Stimulated activated CD4-positive, alpha-beta T cell treated with anti-CD3 and anti-CD28 coated beads, Interleukin-4, amount 100 ng/mL, for 48 hours (primary cell): ENCODE data around the gene PARVG.

Experiments
- DNase-seq, 2 donors: peaks; one replicate each; pipeline ENCODE4 v3.0.0-alpha.2; 2020; ENCODE audit warnings: low read depth in 2 of 2

PARVG gene

DNA sequence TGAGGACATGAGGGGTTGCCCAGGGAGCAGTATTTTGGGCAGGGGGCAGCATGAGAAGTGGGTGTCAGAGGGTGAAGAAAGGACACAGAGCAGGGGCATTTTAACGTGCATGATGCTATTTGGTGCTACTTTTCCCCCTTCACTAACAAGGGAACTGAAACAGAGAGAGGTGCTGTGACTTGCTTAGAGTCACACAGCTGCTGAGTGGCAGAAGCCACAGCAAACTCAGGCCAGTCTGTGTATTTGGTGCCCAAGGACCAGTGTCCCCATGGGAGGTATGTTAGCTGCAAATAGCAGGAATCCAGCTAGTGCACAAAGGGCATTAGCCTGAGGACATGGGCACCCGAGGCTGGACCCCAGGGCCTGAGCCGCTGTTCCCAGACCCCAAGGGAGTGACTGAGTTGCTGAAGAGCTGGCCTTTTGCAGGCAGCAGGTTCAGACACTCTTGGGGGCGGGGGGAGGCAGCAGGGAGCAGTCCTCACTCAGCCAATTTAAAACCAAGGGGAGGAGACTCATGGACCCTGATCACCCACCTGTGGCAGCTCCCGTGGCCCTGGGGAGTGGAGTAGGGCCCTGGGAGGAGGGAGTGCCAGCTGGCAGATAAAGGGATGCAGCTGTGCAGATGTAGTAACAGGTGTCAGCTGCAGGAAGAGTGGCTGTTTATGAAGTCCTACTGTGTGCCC, 14.6 kb downstream of the PARVG start:
- DNase-seq = no peak

DNA sequence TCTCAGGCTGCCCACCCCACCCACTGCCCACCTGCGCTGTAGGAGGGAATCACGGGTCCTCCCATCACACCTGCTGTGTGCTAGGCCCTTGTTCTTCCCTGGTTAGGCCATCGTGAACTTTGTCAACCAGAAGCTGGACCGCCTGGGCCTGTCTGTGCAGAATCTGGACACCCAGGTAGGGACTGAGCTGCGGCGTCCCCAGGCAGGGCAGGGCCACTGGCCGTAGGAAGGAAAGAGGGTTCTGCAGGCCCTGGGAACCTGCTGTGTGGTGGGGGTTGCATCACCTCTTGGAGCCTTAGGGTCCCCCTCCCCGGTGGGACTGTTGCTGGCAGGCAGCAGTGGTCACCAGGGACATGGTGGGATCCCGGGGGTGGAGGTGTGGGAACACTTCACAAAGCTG, 15.5 kb downstream of the PARVG start:
- DNase-seq = no peak

DNA sequence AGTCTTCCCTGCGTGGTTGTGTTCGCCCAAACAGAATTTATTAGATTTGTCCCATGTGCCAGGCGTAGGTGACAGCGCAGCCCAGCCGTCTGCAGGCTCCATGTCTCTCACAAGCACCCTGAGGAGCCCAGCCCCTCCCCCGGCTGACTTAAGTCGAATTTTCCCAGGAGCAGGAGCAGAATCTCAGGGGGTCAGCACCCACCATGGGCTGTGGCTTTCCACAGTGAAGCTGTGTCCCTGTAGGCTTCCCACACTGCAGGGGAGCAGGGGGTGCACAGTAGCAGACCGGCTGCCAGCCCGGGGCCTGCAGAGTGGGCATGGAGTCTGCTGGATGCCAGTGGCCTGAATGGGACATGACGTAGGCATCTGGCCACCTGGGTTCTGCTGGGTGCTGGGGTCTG, 16.0 kb downstream of the PARVG start:
- DNase-seq = no peak

DNA sequence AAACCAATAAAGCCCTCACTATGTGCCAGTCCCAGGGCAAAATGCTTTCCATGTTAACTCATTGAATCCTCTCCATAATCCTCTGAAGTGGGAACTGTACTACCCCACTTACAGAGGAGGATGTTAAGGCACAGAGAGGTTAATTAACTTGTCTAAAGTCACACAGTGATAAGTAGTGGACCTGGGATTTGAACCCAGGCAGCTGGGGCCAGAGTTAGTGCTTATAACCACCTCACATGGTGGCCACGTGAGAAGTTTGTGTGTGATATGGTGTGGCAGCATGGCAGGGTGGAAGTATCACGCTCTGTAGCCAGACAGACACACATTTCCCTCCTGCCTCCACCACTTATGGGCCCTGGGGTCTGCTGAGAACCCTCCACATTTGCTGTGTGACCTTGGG, 16.5 kb downstream of the PARVG start:
- DNase-seq = no peak

DNA sequence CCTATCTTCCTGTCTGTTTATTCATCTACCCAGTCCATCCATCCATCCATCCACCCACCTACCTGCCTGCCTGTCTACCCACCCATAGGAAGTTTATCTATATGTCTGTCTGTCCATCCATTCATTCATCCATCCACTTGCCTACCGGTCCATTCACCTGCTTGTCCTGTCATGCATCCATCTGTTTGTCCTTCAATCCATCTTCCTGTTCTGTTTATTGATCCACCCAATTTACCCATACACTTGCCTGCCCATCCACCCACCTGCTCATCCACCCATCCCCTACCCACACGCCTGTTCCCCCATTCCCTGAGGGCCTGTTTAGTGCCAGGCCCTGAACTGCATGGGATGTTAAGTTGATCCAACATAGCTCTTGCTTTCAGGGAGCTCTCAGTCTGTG, 18.4 kb downstream of the PARVG start:
- DNase-seq = no peak

DNA sequence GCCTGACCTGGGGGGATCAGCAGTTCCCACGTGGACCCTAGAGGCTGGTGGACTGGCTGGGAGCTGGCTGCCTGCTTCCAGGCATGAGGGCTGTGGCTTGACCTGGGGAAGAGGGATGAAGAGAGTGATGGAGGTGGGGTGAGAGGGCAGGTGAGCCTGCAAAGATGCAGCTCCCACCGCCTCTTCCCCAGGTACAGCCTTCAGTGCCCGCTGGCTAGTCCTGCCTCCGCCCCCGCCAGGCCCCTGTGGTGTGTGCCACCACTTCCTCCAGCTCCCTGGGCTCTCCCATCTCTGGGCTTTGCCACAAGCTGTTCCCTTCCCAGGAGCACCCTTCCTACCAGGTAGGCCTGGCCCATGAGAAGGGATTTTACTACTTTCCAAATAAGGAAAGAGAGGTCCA, 19.1 kb downstream of the PARVG start:
- DNase-seq = no peak

DNA sequence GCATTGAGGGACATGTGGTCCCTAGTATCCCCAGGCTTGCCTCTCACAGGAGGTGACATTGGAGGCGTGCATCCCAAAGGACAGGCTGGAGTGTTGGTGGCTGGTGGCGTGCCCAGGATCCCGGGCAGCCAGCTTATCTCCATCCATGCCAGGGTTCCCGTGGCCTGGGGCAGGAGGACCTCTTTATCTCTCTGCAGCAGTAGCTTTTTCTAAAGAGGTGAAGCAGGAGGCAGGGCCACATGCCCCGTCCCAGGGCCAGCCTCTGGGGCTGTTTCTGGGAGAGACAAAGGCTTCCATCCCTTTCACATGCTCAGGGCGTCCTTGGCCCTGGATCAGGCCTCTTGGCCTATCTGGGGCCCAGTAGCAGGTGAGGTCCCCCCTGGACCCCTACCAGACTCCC, 19.7 kb downstream of the PARVG start:
- no peak for DNase-seq

DNA sequence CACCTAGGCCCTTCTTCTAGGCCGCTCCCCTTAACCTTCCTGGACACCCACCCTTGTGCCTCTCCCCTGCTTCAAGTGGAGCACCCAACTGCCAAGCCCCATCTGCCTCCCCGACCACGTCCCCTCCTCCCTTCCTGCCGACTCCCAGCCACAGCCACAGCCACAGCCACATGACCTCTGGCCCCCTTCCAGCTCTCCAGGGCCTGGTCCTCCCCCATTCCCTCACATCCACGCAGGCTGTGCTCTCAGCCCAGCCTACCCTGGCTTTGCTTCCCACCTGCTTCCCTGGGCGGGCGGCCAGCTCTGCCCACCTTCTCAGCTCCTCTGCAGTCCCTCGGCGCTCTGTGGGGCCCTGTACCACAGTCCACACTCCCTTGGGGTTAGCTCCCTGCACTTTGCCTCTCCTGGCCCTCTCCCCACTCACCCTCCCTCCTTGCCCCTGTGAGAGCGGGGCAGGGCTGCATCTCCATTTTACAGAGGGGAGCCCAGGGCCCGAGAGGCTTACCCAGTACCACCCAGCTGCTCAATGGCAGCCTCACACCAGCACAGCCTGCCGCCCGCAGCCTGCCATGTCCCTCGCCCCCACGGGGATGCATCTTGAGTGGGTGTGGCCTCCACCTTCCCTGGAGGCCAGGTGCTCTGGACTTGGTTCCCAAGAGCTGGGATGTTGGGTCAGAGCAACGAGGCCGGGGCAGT, 20.3 kb downstream of the PARVG start:
- no peak for DNase-seq

DNA sequence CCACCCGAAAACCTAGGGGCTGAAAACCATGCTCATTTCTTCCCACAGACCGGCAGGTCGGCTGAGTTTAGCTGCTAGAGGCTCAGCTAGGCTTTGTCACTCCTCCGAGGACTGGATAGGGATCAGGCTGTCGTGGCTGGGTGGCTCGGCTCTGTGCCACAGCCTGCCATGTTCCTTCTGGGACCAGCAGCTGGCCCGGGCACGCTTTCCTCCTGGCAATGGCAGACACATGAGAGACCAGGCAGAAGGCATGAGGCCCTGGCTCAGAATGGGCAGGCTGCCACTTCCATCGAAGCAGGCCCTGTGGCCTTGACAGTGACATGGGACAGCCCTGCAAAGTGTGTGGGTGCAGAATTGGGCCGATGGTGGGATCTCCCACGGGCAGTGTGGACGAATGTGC, 20.9 kb downstream of the PARVG start:
- DNase-seq = no peak

DNA sequence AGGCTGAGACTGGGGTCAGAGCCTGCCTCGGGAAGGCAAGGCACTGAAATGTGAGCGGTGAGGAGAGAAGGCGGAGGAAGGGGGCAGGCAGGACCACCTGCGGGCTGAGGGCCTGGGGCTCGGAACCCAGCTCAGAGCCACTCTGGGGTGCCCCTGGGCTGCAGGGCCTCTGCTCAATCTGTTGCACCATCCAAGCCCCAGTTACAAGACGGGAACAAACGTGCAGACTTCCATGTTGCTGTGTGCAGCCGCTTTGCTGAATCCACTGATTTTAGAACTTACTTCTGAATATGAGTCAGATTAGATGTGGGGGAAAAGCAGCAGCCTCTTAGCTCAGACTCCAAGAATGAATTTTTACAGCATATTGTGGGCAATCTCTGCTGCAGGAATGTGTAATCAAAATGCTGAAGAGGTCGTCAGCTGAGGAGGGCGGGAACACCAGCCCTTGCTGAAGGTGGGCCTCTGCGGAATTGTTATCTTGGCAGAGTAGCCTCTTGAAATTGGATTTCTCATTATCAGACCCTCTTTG, 21.6 kb downstream of the PARVG start:
- no peak for DNase-seq

DNA sequence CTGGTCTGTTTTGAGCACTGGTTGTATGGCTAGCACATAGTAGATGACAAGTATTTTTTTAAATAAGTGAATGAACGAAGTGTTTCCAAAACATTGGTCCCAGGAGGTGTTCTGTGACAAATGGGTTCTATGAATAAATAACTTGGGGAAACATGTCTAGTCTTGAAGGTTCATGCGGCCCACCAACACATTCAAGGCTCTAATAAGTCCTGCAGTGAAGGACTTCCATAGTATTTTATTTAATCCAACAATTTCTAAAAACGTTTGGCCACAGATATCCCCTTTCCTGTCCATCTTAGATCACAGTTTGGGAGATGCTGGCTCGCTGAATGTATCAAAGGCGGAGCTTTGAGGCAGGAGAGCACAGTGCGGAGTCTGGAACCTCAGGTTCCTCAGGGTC, 22.5 kb downstream of the PARVG start:
- no peak for DNase-seq

DNA sequence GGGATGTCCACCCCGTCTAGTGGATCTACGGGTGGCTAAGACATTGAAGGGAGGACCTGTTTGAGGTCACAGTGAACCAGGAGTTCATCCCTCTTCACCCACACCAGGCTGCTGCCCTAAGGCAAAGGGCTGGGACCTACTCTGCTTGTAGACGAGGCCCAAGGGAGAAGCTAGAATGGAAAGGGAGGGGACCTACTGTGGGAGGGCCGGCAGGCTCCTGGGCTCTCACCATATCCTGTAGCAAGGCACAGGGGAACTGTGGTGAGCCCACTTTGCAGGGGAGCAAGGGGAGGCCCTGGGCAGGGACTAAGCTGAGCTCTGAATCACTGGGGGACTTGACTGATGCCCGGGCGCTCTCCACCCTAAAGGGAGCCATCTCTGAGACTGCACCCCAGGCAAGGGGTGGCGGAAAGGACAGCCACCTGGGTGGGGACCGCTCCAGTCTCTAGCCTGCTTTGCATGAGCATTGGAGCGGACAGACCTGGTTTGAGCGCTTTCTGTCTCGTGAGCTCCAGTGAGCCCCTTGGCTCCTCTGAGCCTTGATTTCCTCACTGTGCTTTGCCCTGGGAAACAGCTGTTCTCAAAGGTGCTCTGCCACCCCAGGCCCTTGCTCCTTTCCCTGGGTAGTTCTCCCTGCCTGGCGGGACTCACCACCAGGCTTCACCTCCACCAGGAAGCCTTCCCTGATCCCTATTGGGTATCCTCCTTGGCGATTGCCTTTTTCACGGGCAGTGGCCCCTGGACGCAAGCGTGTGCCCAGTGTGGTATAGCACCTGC, 24.2 kb downstream of the PARVG start:
- DNase-seq = no peak

DNA sequence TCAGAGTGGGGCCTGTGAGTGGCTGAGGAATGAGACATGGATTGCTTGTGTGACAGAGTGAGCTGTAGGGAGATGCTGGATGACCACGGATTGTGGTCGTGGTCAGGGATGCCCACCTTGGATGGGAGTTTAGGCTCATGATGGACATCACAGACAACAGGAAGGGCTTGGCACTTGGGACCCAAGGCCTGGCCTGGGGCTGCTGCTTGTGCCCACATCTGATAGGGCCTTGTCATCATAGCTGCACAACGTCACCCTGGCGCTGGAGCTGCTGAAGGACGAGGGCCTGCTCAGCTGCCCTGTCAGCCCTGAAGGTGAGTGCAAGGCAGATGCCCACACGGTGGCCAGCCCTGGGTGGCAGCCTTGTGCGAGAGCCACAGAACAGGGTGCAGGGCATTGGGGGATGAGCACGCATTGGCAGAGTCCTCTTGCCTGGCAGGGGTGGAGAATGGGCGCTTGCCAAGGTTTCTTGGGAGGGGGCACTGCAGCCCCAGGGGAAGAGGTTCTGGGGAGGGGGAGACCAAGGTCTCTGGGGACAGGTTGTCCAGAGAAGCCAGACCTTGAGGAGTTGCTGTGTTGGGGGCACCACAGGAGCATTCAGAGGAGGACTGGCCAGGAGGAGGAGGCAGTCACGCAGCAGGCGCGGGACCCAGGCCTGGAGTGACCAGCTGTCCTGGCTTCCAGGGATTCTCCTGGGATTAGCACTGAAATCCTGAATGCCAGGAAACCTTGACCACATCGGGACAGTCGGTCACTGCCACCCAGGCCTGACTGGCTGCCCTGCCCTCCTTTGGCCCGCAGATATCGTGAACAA, 25.0 kb downstream of the PARVG start:
- DNase-seq = no peak

DNA sequence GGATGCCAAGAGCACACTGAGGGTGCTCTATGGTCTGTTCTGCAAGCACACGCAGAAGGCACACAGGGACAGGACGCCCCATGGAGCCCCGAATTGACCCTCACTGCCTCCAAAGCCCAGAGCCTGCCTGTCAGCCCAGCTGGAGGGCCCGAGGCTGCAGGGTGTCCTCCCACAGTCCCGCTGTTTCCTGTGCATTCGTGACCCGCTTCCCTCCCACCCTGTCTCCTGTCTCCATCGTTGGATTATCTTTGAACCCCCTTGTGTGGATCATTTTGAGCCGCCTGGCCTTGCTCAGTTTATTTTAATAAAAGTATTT, 25.6 kb downstream of the PARVG start:
- no peak for DNase-seq

DNA sequence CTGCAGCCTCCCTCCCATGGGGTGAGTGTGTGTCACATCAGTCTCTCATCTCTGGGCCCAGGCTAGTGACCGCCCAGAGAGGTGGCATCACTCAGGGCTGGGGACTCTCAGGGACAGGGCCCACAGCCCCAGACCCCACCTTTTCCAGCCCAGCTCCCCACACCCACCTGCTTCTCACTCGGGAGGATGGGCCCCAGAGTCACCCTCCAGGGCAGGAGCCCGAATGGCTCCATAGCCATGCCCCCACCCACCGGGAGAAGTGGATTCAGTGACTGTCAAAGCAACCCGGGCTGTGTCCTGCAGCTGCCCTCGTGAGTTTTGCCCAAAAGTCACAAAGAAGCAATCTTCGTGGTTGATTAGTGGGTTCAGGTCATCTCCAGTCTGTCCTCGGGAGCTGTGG, 26.0 kb downstream of the PARVG start:
- no peak for DNase-seq

DNA sequence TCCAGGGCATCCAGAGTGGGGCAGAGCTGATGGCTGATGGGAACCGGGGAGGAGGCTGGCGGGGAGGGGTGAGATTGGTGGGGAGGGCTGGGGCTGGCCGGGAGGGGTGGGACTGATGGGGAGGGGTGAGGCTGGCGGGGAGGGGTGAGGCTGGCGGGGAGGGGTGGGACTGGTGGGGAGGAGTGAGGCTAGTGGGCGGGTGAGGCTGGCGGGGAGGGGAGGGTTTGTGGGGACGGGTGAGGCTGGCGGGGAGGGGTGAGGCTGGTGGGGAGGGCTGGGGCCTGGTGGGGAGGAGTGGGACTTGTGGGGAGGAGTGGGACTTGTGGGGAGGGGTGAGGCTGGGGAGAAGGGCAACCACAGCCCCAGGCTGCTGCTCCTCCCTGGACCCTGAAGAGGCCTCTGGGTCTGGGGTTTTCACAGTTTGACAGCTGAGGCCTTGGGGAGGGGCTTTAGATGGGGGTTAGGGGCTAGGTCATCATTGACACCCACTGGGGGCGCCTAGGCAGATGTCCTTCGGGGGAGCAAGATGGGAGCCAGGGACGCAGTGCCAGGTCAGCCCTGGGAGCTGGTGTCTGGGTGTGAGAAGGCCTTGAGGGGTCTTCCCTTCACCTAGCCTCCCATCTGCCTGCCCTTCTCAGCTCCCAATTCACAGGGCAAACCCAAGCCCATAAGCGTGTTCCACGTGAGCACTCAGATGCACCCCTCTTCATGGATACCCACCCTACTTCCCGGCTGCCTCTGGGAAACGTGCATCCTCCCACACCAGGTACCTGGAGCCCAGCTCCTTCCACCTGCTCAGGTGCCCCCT, 26.7 kb downstream of the PARVG start:
- DNase-seq = no peak

DNA sequence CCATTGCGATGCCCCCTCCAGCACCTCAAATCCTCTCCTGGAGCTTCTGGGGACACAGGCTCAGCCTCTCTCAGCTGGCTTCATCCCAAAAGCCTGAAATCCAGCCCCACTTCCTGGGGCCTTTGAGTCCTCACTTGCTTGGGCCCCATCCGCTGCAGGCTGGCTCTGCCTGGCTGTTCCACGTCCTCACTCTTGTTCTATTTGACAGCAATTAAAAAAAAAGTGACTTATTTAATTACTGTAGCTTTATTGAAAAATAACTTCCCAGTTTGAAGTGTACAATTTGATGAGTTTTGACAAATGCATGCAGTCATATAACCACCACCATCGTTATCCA, 27.2 kb downstream of the PARVG start:
- no peak for DNase-seq

DNA sequence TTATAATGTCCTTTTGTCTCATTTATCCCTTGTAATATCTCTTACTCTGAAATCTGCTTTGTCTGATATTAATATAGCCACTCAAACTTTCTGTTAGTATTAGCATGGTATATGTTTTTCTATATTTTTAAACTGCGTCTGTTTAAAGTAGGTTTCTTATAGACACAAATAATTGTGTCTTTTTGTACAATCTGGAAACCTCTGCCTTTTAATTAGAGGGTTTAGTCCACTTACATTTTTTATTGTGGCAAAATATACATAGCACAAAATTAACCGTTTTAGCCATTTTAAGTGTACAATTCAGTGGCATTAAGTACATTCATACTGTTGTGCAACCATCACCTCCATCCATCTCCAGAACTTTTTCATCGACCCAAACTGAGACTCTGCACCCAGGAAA, 28.6 kb downstream of the PARVG start:
- no peak for DNase-seq

DNA sequence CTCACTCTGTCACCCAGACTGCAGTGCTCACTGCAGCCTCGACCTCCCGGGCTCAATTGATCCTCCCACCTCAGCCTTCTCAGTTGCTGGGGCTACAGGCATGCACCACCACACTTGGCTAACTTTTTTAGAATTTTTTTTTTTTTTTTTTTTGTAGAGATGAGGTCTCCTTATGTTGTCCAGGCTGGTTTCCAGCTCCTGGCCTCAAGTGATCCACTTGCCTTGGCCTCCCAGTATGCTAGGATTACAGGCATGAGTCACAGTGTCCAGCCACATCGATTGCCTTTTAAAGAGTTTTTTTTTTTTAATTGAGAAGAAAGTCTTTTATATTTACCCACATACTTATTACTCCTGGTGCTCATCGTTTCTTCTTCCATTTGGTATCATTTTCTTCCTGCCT, 30.0 kb downstream of the PARVG start:
- DNase-seq = no peak

DNA sequence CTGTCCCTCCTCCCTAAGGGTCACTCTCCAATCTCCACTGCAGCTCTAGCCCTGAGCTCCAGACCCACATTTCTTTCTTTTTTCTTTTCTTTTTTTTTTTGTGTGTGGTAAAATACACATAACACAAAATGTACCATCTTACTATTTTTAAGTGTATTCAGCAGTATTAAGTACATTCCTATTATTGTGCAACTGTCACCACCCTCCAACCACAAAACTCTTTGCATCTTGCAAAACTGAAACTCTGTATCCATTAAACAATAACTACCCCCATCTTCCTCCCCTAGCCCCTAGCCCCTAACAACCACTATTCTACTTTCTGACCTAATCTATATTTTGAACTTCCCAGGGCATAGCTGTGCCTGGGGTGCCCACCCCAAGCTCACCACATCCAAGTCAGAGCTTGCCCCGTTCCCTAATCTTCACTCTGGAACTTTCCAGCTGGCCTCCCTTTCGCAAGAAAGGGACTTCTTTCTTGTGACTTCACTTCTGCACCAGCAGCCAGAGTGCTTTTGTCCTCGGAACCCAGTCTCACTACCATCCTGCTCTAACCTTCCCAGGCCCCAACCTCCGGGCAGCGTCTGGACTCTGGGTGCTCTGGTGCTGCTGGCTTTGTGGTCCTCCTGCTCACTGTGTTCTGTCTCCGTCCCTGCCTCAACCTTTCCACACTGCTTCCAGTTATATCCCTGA, 30.7 kb downstream of the PARVG start:
- no peak for DNase-seq
